T-helper 2 cell treated with Interferon-gamma antibody and Interleukin-4, amounts not matched to agents 100 ng/mL and 5 ng/mL, for 36 hours (primary cell): ENCODE measurements around the gene NEURL1. TPM values are rescaled to one million over a fixed set of nuclear protein-coding genes. Genes with fewer than 3 reads are reported as not detected.
"Not testable (repeated sequence)": the region's sequence is repeated elsewhere in the genome, so short reads cannot be mapped to it uniquely, and the experiment has no call there.

Experiments
- intact Hi-C: fragments of 100-400 bp; cut with micrococcal nuclease; formaldehyde crosslinking; loops from one replicate; pipeline ENCODE4 v1.15.1; 2023
- total RNA-seq: library from RNA; stranded (reverse); gene quantifications from 2 replicates; pipeline ENCODE4 v1.2.3, GENCODE V29; 2022

The NEURL1 gene
- total RNA-seq, 1 donor from 2014 or later, result 1.5 TPM

DNA sequence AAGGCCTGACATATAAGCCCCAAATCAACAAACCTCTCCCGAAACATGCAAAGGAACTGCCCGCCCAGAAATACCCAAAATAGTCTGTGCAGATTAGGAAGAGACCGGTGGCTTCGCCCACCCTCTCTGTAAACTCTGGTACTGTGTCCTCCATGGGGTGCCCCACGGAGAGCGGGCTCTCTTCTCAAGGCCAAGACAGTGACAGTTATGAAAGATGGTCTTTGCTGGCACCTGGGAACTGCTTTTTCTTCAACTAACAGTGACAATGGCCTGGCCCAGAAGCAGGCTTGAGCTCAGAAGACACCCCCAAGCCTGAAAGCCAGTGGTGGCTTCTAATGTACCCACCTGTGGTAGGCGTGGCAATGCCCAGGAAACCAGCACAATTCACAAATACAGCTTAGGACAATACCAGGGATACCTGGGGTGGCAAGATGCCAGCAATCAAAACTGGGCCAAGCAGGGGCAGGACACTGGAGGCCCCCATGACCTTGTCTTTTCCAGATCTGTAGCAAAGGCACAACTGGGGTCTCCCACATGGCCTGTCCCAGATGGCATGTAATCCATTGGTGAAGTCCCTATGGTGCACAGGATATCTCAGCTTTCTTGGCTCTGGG, 107.6 kb downstream of the NEURL1 start:
- intact Hi-C loops, result no loop called here

DNA sequence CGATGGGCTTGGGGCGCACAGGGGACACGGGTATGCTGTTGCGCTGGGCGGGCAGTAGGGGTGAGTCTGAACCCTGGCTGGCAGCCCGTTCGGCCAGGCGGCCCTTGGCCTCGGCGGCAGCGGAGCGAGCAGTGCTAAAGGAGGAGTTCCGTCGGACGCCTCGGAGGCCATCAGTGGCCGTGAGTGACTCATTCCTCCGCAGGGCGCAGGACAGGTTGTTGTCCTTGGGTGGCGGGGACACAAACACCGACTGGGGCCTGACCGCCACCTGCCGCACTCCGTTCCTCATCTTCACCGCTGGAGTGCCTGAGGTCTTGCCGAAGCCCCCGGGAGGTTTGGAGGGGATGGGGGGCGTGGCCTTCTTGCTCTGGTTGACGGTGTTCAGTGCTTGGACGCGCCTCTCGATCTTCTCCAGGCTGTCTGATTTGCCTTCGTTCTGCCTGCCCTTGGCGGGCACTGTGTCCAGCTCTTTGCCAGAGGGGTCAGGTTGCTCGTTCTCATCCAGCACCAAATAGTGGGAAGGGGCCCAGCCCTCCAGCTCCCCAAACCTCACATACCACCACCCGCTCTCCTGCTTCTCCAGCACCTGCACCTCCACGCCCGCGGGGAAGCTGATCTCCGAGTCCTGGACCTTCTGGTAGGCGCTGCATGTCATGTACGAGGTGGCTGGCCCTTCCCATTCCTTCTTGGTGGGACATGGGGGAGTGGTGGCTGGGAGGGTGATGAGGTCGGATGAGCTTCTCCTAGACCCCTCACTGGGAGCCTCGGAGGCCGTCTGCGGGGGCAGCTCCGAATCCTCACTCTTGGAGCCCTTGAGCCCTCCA, 108.7 kb downstream of the NEURL1 start:
- intact Hi-C loops, result no loop called here

DNA sequence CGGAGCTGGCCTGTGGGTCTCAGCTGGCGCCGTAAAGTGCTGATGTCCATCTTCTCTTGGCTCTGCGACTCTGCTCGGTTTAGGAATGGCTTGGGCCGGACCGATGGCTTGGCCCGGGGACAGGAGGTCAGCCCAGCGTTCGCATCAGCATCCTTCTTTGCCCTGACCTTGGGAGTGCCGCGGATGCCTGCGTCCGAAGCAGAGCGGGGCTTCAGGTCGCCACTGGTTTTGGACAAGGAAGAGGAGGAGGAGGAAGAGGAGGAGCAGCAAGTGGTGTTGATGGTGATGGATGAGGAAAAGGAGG, 109.3 kb downstream of the NEURL1 start:
- intact Hi-C loops, result no loop called here

DNA sequence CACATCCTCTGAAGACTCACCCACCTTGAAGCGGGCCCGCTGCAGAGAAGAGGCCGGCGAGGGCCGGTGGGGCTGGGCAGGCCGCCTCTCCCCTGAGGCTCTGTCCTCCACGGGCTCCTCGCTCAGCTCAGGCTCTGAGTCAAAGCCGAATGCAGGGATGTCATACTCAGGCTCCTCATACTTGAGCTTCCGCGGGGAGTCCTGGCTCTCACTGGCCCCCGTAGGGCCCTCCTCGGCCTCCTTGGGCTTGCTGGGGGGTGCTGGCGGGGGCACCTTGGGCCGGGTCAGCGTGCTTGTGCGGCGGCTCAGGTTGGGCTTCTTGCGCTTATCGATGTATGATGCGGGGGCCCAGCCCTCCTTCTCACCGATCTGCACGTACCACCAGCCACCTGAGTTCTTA, 109.9 kb downstream of the NEURL1 start:
- intact Hi-C loops, result no loop called here

DNA sequence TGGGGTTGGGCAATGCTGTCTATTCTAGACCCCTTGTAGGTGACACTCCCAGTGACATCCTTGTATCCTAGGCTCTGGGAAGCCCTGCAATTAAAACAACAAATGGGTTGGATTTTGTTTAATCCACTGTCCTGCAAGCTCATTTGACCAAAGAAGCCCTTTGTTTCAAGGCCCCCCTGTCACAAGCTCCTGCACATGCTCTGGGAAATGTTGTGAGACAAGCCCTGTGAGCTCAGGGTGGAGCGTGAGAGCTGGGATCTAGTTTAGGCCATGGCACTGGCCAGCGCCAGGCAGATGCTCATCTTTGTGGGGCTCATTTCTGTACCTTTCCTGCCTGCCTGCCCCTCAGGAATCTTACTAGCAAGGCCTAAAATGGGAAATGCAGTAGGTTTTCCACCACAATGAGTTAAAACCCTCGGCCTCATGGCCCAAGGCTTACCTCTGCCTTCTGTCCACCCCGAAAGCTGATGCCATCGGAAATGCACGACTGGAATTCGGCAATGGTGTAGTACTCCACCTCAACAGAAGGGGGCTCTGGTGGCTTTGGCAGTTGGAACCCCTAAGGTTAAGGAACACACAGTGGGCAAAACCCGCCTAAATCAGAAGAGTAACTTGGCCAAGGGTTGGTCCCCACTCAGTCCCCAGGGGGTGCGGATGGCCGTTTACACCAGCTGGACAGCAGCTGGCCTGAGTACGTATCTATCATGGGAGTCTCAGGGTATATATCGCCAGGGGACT, 112.0 kb downstream of the NEURL1 start:
- intact Hi-C loops, result loop anchor here (1.0 kb wide), 1 partner anchor 81 kb away; no protein-coding TSS in a partner anchor

DNA sequence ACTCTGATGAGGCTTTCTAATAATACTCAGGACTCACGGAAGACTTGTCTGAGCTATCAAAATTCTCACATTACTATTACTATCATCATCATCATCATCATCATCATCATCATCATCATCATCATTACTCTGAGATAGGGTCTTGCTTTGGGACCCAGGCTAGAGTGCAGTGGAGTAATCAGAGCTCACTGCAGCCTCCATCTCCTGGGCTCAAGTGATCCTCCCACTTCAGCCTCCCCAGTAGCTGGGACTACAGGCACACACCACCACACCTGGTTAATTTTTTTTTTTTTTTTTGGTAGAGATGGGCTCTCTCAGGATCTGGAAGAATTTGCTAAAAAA, 112.6 kb downstream of the NEURL1 start:
- intact Hi-C loops, result not testable (repeated sequence)

DNA sequence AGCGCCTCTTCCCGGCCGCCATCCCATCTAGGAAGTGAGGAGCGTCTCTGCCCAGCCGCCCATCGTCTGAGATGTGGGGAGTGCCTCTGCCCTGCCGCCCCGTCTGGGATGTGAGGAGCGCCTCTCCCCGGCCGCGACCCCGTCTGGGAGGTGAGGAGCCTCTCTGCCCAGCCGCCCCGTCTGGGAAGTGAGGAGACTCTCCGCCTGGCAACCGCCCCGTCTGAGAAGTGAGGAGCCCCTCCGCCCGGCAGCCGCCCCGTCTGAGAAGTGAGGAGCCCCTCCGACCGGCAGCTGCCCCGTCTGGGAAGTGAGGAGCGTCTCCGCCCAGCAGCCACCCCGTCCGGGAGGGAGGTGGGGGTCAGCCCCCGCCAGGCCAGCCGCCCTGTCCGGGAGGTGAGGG, 113.5 kb downstream of the NEURL1 start:
- intact Hi-C loops, result not testable (repeated sequence)

DNA sequence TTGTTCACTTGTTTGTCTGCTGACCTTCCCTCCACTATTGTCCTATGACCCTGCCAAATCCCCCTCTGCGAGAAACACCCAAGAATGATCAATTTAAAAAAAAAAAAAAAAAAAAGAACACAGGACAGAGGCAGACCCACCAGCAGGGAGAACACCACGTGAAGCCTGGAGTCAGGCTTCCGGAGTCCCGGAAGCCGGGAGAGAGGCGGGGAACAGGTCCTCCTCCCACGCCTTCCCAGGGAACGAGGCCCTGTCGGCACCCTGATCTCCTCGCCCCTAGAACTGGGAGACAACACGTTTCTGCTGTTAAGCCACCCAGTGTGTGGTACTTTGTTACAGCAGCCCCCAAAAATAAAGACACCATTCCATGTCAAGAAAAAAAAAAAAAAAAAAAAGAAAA, 114.6 kb downstream of the NEURL1 start:
- intact Hi-C loops, result not testable (repeated sequence)

DNA sequence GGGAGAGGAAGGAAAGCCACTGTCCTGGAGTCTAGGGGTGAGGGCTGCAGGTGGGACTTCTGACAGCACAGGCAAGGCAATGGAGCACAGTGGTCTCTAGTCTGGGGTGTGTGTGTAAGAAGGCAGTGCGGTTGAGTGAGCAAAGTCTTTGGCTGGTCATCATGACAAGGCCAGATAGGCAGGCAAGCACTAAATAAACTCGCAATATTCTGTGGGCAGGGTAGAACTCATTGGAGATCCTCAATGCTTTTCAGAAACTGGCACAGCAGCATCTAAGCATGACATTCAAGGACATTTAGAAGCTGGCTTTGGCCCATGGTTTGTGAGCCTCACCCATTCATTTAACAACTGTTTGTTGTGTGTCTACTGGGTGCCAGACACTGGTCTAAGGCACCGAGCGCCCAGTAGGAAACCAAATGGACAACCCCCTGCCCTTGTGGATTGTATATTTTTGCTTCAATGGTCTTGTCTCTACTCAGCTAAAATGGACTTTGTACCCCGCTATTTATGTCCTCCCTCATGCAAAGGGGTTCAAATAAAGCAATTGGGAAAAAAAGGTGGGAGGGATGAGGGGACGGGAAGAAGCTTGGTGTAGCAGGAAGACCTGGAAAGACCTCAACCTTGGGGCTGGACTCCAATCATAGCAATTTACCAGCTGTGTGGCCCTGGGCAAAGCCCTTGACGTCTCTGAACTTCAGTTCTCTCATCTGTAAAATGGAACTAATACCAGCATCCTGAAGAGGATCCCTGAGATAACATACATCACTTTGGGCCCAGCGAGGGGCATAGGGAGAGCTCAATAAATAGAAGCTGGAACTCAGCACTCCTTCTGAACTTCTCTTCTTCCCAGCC, 116.0 kb downstream of the NEURL1 start:
- intact Hi-C loops, result no loop called here

DNA sequence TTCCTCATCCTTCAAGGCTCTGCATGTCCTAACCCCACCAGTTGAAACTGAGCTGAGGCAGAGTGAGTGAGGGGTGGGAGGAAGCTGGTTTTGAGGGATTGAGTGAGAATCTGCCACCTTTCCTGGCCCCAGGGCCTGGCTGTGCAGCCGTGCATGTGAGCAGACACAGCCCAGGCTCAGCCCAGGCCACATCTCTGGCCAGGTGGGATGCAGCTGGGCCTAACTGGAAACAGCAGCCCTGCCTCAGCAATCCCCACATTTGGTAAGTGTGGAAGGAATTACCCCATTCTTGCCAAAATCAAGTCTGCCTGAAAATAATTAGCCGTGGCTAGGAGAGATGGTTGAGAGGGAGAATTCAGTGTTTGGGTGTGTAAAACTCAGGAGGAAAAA, 116.6 kb downstream of the NEURL1 start:
- intact Hi-C loops, result no loop called here

DNA sequence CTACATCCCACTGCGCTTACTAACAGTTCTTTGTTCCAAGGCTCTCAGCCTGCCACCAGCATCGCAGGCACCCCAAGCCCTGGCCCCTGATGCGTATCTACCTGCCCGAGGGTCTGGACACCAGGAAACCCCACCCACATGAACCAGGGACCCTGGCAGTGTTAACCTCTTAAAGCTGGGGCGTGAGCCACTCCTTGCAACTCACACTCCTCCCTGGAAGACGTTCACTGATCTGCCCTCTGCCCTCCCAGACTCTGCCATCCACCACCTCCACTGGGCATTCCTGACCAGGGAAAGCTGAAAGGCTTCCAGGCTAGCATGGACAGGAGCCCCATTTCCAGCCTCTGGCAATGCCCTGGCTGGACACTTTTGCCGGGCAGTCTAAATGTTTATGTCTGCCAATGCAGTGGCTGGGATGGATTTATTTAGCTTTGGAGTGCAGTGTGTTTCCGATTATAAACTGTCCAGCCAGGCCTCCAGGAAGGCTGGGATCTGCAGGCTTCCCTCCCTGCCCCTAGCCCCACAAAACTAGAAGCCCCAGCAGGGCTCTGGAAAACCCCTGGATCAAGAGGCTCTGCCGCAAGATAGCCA, 117.5 kb downstream of the NEURL1 start:
- intact Hi-C loops, result no loop called here

DNA sequence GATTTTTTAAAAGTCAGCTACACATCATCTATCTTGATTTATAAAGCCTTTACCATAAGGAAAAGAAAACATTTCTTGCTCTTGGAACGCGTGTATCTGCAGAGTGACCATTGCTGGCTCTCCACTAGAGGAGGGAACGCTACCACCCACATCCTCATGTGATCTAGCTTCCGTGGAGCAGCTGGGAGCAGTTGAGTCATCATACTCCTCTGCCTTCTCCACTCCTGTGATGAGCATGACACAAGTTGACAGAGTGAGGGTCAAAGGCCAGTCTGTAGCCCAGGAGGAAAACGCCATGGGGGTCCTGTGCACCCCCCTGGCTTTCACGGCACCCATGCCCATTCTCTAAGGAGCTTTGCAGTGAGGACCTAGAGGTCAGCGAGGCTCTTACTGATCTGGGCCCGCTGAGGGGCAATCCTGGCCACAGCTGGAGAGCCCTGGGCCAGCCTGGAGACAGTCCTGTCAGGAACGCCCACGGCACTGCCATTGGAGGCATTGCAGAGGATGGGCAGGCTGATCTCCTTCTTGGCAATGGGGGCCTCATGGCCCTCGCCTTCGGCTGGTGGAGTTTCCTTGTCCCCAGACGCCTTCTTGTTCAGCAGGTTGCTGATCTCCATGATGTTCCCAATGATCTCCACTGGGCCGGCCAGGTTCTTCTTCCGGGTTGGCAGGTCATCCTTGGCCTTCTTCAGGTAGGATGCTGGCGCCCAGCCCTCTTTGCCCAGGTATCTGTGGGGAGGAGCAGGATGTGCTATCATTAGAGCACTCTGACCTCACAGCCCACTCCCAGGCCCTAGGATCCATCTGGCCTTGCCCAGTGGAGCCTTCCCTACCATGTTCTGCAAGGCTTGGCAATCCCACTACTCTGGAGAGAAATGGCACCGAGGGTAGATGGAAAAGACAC, 119.2 kb downstream of the NEURL1 start:
- intact Hi-C loops, result no loop called here

DNA sequence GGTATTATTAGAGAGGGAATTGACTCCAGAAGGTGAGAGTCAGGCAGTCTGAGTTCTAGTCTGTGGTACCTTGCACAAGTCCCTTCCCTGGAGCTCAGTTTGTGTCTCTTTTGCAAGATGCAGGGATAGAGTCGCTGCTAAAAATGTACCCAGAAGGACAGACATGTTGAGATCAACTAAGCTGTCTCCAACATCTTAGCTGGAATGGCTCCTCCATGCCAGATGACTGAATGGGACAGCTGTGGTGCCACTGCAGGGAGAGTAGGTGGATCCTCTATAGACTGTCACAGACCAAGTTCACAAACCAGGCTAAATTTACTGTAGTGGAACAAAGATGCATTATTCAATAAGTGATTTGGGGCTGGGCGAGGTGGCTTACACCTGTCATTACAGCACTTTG, 120.1 kb downstream of the NEURL1 start:
- intact Hi-C loops, result no loop called here

DNA sequence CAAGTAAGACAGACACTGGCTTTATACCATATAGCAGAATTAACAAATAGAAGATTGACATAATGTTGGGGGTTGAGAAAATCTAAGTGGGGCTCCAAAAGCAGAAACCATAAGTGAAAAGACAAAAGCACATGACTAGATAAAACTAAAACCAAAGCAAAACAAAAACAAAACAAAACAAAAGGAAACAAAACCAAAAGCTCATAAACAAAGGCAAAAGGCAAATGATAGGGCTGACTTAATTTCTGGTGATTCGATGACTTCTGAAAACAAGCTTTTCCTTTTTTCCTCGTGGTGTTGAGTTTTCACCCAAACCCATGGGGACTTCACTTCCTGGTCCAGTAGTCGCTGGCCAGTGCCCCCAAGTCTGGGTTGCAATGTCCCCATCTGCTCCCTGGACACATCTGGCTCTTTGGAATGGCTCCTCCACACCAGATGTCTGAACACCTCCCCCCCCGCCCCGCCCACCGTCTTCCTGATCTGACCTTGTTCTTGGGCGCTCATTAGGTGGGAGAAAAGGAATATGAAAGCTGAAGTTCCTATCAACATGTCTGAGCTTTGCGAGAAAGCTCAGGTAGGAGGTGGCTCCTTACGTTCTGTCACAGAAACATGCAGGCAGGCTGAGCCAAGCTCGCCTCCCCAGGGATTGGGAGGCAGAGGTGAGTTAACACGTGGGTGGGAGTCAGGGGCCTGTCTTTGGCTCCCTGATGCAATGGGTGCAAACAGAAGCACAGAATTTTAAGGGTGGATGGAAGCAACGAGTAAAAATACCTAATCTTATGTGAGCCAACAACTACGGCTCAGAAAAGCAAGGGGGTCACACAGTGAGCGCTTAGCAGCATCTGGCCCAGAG, 121.0 kb downstream of the NEURL1 start:
- intact Hi-C loops, result no loop called here

DNA sequence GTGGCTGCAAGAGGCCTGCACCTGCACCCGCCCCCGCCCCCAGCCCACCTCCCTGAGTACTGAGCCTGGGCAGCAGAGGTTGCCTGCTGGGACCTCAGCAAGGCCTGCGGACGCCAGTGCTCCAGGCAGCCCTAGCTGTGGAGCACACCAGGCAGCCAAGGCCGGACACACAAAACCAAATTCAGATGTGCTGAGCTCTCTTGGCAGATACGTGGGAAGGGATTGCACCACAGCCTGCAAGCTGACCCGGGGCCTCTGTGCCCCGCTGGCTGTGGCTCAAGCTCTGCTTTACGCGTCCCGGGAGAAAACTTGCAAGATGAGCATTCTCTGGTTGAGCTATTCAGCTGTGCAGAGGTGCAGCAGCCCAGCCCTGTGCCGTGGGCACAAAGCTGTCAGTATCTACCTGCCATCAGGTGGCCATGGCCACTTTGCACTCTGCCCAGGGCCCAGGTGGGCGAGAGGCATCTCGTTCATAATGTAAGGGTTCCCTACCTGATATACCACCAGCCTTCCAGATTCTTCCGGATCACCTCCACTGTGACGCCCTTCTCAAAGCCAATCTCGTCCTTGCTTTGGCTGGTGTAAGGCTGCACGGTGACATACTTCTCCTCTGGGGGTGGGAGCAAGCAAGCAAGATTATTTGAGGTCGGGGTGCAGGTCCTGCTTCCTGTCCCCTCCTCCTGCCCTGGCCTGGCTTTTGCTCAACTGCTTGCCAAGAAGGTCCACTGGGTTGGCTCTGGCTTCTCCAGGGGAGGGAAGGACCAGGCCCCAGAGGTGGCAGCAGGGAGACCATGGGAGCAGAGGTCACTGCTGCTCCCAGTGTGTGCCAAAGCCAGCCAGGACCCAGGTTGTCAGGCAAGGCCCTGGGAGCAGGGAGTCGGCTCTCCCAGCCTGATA, 123.4 kb downstream of the NEURL1 start:
- intact Hi-C loops, result no loop called here

DNA sequence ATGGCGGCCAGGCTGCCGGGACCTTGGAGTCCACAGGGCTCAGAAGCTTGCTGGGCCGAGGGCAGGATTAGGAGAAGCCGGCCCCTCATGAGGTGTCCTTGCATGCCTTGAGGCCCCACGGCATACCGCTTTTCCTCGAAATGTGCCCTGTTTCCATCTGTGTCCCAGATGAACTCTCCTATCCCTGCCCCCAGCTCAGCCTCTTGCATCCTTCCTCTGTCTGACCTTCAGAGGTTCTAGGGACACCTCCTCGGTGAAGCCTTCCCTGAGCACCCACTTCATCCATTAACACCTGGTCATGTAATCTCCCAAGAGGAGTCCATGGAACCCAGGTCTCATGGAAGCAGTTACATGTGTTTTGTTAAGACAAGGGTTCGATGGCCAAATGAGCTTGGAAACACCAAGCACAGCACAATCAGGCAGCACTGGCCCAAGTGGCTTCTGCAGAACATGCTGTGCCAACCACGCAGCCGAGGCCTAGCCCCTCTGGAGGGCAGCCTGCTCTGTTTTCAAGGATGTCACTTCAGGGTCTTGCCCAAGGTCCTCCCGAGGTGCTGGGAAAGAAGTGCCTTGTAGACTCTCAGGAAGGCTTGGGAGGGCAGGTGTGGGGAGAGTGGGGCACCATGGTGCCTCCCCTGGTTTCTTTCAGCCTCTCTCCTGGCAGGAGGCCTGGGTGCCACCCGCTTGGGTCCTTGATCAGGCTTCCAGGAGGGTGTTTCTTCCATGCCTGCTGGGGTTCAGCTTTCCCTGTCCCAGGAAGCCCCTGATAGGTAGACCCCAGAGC, 124.3 kb downstream of the NEURL1 start:
- intact Hi-C loops, result no loop called here
